Uterus (tissue), 4 donors: ENCODE data around the gene ZFYVE28. TPM values are rescaled to one million over a fixed set of nuclear protein-coding genes. Genes with fewer than 3 reads are reported as not detected.
A peak's percentile ranks its signal among the peaks of the same experiment; 100 is the strongest.

ENCODE experiments used
- DNase-seq, 2 donors: peaks; one replicate each; pipeline ENCODE4 v3.0.0-alpha.2; 2019 to 2020
- H3K27ac ChIP-seq, 2 donors: fragments of 200-600 bp; sonication (generic); 1 replicate in 1 of 2; 2 replicates in 1 of 2; pipeline ENCODE4 v1.5.1; 2016 to 2018
- H3K27me3 ChIP-seq, 2 donors: fragments of 200-600 bp; sonication (generic); one replicate each; pipeline ENCODE4 v1.5.1; 2018 to 2019; ENCODE audit warnings: control low read depth in 1 of 2
- H3K36me3 ChIP-seq, 2 donors: fragments of 200-600 bp; sonication (generic); one replicate each; pipeline ENCODE4 v1.5.1; 2019; ENCODE audit warnings: control low read depth in 1 of 2
- H3K4me1 ChIP-seq, 2 donors: fragments of 200-600 bp; sonication (generic); one replicate each; pipeline ENCODE4 v1.5.1; 2018 to 2019; ENCODE audit warnings: control low read depth in 1 of 2
- H3K4me3 ChIP-seq, 2 donors: fragments of 200-600 bp; sonication (generic); 1 replicate in 1 of 2; 2 replicates in 1 of 2; pipeline ENCODE4 v1.5.1; 2018 to 2019; ENCODE audit warnings: mild to moderate bottlenecking in 1 of 2
- H3K9me3 ChIP-seq, 2 donors: fragments of 200-600 bp; sonication (generic); one replicate each; pipeline ENCODE4 v1.5.1; 2019; ENCODE audit warnings: control low read depth in 1 of 2
- POLR2A ChIP-seq, 2 donors: fragments of 450-650 bp; IDR thresholded peaks; one replicate each; pipeline ENCODE4 v1.6.1; 2016; ENCODE audit warnings: antibody characterized with exemption in 2 of 2, mild to moderate bottlenecking in 1 of 2, moderate library complexity in 1 of 2
- intact Hi-C: fragments of 100-400 bp; cut with DNase I; formaldehyde crosslinking; loops from one replicate; pipeline ENCODE4 v1.15.1; 2023; ENCODE audit warnings: low total_unique reads
- total RNA-seq, 4 donors: library from RNA; depleted of rRNA in 3 of 4; stranded (reverse); fragments of >200 nt in 3 of 4; gene quantifications; one replicate each; pipeline versions ENCODE4 v1.1.0 to v1.2.4, GENCODE V29; 2014 to 2023
- TF ChIP-seq, protein P1 (sequence below), 4 experiments: fragments of 200-600 bp in 2 of 4; fragments of 450-650 bp in 2 of 4; sonication (generic) in 2 of 4; IDR thresholded peaks; one replicate each; pipeline ENCODE4 v1.5.1; 2016 to 2019; ENCODE audit warnings: antibody characterized with exemption in 4 of 4, mild to moderate bottlenecking in 2 of 4, moderate library complexity in 1 of 4
- donor health status: DM: yes; HTN: yes; CAD: no.

ZFYVE28 gene
- total RNA-seq, 4 donors from 2014 or later = 5.4 to 16.7 (median 13.4) TPM

DNA sequence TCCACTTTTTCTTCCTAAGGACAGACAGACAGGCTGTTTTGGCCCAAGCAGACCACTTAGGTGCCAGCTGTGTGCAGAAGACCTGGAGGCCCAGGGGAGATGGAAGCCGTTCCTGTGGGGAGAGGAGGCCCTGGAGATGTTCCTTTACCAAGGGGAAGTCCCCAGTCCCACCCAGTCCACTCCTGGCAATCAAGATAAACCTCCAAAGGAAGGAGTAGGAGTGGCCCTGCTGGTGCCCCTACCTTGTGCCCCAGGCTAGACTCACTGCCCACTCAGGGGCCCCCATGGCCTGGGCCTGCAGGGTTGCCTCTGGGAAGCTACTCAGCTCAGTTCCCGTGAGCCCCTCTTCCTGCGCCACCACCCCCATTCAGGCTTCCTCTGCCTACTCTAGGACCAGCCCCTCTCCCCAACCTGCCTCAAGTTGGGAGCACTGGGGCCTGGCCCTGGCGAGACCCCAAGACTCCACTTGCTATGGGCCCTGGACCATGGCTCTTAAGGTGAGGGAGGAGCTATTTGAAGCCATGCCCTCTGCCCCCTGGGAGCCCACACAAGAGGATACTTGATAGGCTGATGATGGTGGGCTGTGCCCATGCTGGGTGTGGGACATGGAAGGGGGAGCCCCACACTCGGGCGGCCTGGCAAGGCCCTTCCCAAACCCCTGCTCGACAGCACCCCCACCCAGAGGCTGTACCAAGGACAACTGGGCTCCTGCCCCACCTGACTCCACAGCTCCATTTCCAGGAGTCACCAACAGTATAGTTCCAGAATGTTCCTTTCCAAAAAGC, 25.7 kb upstream of the ZFYVE28 start:
- intact Hi-C loops = no loop called here
- TF ChIP-seq, protein P1, sequence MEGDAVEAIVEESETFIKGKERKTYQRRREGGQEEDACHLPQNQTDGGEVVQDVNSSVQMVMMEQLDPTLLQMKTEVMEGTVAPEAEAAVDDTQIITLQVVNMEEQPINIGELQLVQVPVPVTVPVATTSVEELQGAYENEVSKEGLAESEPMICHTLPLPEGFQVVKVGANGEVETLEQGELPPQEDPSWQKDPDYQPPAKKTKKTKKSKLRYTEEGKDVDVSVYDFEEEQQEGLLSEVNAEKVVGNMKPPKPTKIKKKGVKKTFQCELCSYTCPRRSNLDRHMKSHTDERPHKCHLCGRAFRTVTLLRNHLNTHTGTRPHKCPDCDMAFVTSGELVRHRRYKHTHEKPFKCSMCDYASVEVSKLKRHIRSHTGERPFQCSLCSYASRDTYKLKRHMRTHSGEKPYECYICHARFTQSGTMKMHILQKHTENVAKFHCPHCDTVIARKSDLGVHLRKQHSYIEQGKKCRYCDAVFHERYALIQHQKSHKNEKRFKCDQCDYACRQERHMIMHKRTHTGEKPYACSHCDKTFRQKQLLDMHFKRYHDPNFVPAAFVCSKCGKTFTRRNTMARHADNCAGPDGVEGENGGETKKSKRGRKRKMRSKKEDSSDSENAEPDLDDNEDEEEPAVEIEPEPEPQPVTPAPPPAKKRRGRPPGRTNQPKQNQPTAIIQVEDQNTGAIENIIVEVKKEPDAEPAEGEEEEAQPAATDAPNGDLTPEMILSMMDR (IDR thresholded peaks at IDR 0.05) = no peak
- TF ChIP-seq POLR2A (IDR thresholded peaks at IDR 0.05) = no peak
- Histone ChIP-seq H3K36me3 (no peaks in the 10 kb centered on the region), H3K4me3 (no peak overlapping the region), H3K9me3 (no peaks in the 10 kb centered on the region), H3K4me1 (no peaks in the 10 kb centered on the region), H3K27me3 (no peaks in the 10 kb centered on the region), H3K27ac (no peak overlapping the region)
- DNase-seq = no peak

DNA sequence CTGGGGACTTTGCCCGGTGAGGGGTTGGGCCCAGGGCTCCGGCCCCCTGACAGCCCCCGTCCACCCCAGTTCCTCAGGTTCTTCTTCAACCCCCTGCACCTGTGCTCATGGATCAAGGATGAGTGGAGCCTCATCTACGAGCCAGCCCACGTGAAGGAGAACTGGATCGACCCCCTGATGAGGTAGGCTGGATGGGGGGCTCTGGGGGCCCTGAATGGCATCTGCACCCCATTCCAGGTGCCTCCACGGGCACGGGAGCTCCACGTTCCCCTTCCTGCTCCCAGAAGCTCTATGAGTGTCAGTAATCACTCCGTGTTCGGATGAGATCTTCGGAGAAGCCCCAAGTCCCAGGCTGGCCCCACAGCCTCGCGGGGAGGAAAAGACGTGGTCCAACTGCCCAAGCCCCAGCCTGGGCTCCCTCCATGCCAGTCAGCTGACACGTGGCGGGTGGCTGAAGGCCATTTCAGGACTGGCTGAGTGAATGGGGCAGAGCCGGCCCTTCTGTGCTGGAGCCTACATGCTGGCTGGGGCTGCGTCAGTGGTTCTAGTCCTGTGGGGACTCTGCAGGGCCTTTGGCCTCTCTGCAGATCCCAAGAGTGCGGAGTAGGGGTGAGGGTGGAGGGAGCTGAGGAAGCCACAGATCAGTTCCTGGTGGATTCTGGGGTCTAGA, 24.8 kb upstream of the ZFYVE28 start:
- intact Hi-C loops = no loop called here
- no peak for TF ChIP-seq POLR2A (IDR thresholded peaks at IDR 0.05)
- TF ChIP-seq, protein P1 (IDR thresholded peaks at IDR 0.05) = no peak

DNA sequence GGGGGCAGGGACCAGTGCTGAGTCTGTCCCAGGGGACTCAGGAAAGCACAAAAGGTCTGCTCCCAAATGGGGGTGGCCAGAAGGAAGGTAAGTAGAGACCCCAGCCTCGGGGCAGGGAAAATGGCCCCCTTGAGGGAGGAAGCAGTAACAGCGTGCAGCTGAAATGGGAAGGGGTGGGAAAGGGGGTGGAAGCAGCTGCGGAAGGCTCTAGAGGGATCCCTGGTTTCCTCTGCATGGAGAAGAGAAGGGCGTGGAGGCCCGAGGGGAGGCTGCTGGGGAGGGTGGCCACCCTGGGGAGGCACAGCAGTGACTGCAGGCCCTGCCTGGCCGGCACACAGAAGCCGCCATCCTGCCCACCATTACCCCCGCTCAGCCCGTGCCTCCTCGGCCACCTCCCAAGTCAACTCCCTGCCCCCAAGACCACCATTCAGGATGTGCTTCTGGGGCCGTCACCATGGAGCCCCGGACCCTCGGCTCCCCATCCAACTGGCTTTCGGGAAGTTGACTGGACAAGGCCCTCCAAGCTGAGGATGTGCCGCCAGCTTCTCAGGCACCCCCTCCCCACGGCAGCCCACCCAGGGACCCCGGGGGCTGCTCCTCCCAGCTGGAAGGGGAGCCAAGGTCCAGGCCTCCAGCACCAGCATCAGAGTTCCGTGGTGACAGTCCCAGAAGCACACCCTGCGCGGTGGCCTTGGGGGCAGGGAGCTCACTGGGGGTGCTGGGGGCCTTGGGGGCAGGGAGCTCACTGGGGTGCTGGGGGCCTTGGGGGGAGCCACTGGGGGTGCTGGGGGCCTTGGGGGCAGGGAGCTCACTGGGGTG, 23.9 kb upstream of the ZFYVE28 start:
- TF ChIP-seq POLR2A (IDR thresholded peaks at IDR 0.05) = no peak
- TF ChIP-seq, protein P1 (IDR thresholded peaks at IDR 0.05) = no peak
- no peak for DNase-seq
- no peaks in the 10 kb centered on the region for H3K4me1 ChIP-seq
- H3K4me3 ChIP-seq = no peak overlapping the region
- intact Hi-C loops = no loop called here
- H3K9me3 ChIP-seq = no peaks in the 10 kb centered on the region
- no peak overlapping the region for H3K27ac ChIP-seq
- H3K27me3 ChIP-seq = no peaks in the 10 kb centered on the region
- H3K36me3 ChIP-seq = no peaks in the 10 kb centered on the region

More for the DNA sequence above, 24.8 kb upstream of the ZFYVE28 start:
- Histone ChIP-seq H3K9me3 (no peaks in the 10 kb centered on the region), H3K4me3 (no peak overlapping the region), H3K27ac (no peak overlapping the region), H3K27me3 (no peaks in the 10 kb centered on the region), H3K4me1 (no peaks in the 10 kb centered on the region), H3K36me3 (no peaks in the 10 kb centered on the region)
- no peak for DNase-seq

DNA sequence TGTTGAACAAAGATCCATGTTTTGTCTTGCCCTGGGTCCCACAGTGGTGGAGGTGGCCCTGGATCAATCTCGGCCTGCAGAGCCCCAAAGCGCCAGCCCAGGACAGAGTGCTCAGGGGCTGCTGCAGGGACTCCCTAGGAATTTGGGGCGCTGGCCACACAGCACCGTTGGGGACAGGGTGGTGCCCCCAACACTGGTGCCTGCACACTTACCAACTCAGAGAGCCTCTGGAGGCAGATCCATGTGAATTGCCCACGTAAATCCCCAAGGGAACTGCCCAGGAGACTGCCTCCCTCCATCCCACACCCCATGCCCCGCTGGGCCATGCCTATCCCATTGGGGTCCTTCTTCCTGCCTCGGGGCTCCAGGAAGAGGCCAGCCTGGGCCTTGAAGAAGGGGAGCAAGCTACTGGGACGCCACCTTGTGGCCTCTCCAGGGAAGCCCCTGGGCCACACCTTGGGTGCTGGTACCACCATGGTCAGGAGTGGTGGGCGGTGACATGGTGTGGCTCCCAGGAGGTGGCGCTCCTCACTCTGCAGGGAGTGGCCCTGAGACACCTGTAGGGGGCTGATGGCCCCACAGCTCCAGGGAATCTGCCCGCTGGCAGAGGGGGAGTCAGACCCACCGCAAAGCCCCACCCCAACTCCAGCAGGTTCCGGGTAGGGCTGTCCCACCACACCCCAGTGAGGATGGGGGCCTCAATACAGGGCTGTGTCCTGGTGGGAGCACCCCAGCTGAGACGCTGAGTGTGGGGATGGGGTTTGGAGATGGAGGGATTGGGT, 23.1 kb upstream of the ZFYVE28 start:
- no peaks in the 10 kb centered on the region for H3K27me3 ChIP-seq
- no peaks in the 10 kb centered on the region for H3K4me1 ChIP-seq
- no peaks in the 10 kb centered on the region for H3K36me3 ChIP-seq
- no peak for DNase-seq
- TF ChIP-seq, protein P1 (IDR thresholded peaks at IDR 0.05) = peak in 3 of 4 experiments; percentile 32 to 52 (median 47)
- TF ChIP-seq POLR2A (IDR thresholded peaks at IDR 0.05) = no peak
- intact Hi-C loops = no loop called here
- no peaks in the 10 kb centered on the region for H3K9me3 ChIP-seq
- no peak overlapping the region for H3K4me3 ChIP-seq
- no peak overlapping the region for H3K27ac ChIP-seq
